Activated naive CD4-positive, alpha-beta T cell (primary cell): ENCODE measurements around the gene SH3BP1.
A peak's percentile ranks its signal among the peaks of the same experiment; 100 is the strongest.

Source experiments
- DNase-seq, 4 experiments: peaks; one replicate each; lab custom pipeline; 2025; lab: John Stamatoyannopoulos, UW

The SH3BP1 gene

GRCh38 chr22:37616201-37617083, 23.0 kb upstream of the SH3BP1 start:
- no peak for DNase-seq

- no peak for DNase-seq
Measured at GRCh38 chr22:37617431-37617830, 22.0 kb upstream of the SH3BP1 start.

GRCh38 chr22:37618072-37618656, 21.3 kb upstream of the SH3BP1 start:
- DNase-seq, result no peak

- DNase-seq, result no peak
Measured at GRCh38 chr22:37618674-37619073, 20.8 kb upstream of the SH3BP1 start.

- no peak for DNase-seq
Measured at GRCh38 chr22:37619991-37620390, 19.5 kb upstream of the SH3BP1 start.

GRCh38 chr22:37621352-37621860, 18.1 kb upstream of the SH3BP1 start:
- no peak for DNase-seq

GRCh38 chr22:37623075-37624016, 16.1 kb upstream of the SH3BP1 start:
- DNase-seq, result peak; percentile 61 to 74 (median 64)

- no peak for DNase-seq
Measured at GRCh38 chr22:37624017-37624365, 15.5 kb upstream of the SH3BP1 start.

- DNase-seq, result no peak
Measured at GRCh38 chr22:37624876-37625275, 14.6 kb upstream of the SH3BP1 start.

- no peak for DNase-seq
Measured at GRCh38 chr22:37625737-37626136, 13.7 kb upstream of the SH3BP1 start.

GRCh38 chr22:37626144-37626543, 13.3 kb upstream of the SH3BP1 start:
- DNase-seq, result no peak

GRCh38 chr22:37626556-37627075, 12.9 kb upstream of the SH3BP1 start:
- no peak for DNase-seq

GRCh38 chr22:37627121-37627520, 12.3 kb upstream of the SH3BP1 start:
- DNase-seq, result no peak

- DNase-seq, result peak in 2 of 4 experiments; percentile 53 to 54
Measured at GRCh38 chr22:37627545-37627944, 11.9 kb upstream of the SH3BP1 start.

GRCh38 chr22:37628830-37629229, 10.6 kb upstream of the SH3BP1 start:
- DNase-seq, result no peak

- no peak for DNase-seq
Measured at GRCh38 chr22:37629928-37630327, 9.5 kb upstream of the SH3BP1 start.

GRCh38 chr22:37630839-37631435, 8.5 kb upstream of the SH3BP1 start:
- no peak for DNase-seq

GRCh38 chr22:37631448-37632173, 7.9 kb upstream of the SH3BP1 start:
- no peak for DNase-seq

GRCh38 chr22:37632174-37633088, 7.0 kb upstream of the SH3BP1 start:
- DNase-seq, result no peak

GRCh38 chr22:37633089-37633624, 6.3 kb upstream of the SH3BP1 start:
- DNase-seq, result no peak
